GM12873 (cell line): ENCODE results near the gene EXTL1.

Source experiments
- TF ChIP-seq, protein P1 (sequence below): IDR thresholded peaks from 2 replicates; pipeline ENCODE4 v1.5.1; 2012; ENCODE audit warnings: low read depth, mild to moderate bottlenecking, moderate library complexity, low read length, control low read depth; ENCODE audit not compliant: insufficient read depth; ENCODE audit errors: missing control alignments

The EXTL1 gene

DNA sequence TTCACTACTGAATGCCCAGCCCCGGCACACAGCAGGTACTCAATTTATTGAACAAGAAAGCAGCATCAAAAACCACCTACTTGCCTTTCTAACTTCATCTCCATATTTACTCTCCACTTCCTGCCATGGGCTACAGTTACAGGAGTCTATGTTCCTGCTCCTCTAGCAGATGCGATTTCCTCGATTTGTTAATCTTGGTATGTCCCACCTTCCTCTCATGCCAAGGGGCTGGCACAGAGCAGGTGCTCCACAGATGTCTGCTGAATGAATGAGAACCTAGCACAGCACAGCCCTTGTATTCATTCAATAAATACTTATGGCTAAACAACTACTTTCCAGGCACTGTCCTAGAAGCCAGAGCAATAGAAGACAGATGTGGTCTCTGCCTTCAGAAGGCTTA is 35.9 kb upstream of the EXTL1 start:
- TF ChIP-seq, protein P1, sequence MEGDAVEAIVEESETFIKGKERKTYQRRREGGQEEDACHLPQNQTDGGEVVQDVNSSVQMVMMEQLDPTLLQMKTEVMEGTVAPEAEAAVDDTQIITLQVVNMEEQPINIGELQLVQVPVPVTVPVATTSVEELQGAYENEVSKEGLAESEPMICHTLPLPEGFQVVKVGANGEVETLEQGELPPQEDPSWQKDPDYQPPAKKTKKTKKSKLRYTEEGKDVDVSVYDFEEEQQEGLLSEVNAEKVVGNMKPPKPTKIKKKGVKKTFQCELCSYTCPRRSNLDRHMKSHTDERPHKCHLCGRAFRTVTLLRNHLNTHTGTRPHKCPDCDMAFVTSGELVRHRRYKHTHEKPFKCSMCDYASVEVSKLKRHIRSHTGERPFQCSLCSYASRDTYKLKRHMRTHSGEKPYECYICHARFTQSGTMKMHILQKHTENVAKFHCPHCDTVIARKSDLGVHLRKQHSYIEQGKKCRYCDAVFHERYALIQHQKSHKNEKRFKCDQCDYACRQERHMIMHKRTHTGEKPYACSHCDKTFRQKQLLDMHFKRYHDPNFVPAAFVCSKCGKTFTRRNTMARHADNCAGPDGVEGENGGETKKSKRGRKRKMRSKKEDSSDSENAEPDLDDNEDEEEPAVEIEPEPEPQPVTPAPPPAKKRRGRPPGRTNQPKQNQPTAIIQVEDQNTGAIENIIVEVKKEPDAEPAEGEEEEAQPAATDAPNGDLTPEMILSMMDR, result no peak

DNA sequence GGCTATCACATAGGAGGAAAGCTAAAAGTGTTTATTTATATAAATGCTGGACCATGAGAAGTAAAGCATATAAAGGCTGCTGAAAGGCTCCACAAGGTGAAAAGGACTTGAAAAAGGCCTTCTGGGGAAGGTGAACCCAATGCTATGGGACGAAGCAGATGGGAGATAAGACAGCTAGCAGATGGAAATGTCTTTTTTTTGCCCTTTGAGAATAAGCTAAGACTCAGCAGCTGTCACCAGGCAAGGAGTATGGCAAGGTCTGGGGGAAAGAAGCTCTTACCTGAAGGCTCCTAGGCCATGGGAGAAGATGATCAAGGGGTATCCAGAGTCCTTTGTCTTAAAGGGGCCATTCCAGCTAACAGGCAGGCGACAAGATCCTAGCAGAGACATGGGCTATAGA is 33.6 kb upstream of the EXTL1 start:
- TF ChIP-seq, protein P1, result no peak

DNA sequence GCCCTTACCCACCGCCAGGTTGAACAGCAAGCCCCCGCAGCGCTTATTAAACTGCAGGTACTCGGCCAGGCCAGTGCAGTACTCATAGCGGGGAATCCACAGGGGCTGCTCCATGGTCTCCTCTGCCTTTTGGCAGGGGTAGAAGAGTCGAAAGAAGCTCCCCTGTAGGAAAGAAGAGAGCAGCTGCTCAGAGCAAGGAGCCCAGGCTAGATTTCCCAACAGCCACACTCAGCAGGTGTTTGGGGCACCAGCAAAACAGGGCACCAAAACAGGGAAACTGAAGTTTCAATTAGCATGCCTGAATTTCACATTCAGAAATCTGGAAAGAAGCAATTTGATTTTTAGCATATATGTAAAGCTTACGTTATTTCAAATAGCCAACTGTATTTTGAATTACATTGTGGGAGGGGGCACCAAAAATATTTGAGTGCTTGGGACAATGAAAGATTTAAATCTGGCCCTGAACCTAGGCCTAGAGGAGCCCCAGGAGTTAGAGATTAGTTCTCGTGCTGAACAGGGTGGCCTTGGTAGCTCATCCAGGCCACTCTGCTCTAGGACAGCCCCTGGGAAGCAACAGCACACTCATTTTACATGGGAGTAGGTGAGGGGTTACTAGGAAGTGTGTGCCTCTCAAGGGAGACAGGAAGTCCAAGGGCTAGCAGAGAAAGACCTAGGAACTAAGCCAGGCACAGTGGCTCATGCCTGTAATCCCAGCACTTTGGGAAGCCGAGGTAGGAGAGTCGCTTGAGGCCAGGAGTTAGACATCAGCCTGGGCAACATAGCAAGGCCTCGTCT is 31.9 kb upstream of the EXTL1 start:
- TF ChIP-seq, protein P1, result no peak

DNA sequence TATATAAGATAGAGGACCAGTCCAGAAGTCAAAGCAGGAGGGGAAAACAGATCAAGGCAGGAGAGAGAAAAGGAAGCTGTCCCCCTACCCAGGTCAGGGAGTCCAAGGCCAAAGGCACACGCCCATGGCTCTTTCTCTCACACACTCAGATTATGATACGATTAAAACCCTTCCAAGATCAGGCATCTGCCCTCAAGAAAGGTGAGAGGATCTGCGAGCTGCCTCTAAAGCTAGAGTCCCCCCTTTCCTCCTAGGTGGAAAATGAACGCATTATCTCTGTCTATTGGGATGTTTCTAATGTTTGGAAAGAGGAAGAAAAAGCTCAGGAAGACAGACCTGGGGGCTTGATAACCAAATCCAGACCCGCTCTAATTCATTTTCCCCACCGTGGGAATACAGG is 31.3 kb upstream of the EXTL1 start:
- TF ChIP-seq, protein P1, result no peak

DNA sequence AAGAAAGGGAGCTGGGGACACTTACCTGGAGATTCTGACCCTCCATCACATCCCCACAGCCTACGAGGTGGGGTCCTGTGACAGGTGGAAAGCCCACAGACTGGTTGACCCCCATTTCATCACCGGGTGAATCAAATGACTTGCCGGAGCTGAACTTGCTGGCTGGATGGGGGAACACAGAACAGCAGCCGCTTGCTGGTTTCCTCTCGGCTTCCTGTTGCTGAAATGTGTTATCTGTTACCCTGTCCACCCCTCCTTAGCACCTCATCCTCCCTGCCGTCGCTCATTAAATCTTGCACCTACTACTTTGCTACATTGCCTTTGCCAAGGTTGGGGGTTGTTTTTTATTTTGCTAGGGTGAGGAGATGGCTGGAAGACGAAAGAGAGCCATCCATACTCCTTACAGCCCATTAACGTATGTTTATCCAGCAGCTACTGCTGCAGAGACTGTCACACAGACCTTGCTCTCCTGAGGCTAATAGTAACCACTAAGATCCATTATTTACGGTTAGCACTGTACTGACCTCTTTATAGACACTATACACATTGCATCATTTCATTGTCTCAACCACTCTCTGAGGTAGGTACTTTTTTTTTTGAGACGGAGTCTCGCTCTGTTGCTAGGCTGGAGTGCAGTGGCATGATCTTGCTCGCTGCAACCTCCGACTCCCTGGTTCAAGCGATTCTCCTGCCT is 30.7 kb upstream of the EXTL1 start:
- TF ChIP-seq, protein P1, result no peak

DNA sequence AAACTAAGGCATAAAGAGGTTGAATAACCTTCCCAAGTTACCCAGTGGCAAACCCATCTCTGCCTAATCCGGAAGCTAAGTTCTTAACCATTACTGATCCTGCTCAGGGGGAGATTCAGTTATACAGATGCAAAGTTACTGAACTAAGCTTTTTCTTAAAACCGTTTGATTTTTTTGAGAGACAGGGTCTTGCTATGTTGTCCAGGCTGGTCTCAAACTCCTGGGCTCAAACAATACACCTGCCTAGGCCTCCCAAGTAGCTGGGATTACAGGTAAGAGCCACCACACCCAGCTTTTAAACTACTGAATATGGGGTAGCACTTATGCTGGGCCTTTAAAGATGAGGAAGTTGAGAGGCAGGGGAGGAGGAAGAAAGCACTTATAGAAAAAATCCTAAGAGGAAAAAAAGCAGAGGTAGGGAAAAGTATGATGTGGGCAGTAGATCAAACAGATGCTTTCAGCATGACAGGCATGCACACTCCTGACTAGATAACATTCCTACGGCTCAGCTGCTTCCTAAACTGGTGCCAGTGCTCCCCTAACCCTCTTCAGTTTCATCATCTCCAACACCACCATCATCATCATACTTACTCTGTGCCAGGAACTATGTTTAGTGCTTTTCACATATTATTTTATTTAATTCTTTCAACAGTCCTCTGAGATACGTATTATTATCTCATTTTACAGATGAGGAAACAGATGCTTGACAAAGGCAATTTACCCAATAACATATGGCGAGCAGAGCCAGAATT is 29.5 kb upstream of the EXTL1 start:
- TF ChIP-seq, protein P1, result no peak

DNA sequence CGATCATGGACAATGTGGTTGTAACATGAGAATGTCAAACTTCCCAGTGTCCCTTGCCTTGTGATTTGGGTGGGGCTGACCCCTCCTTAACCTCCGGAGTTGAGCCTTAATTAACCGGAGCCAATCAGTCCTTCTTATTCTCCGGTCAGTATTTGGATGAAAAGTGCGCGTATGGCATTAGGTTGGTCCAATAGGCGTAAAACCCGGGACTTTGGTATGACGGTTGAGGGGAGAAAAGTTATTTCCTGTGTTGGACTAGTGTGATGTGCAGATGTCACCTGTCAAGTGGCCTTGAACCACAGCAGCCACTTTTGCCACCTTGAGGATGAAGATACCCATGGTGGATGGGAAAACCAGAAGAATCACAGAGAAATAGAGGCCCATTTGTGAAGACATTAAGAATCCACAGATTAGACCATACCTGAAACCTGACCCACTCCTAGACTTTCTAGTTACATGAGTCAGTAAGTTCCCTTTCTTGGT is 28.8 kb upstream of the EXTL1 start:
- TF ChIP-seq, protein P1, result no peak
